HG03108 (cell line): ENCODE measurements around the gene ATXN1.

Experiments used
- ATAC-seq: cut with Tn5 transposase; IDR thresholded peaks from one replicate; pipeline ENCODE4 v1.9.1; 2021; ENCODE audit warnings: moderate library complexity; ENCODE audit not compliant: unreplicated experiment

Gene ATXN1

GRCh38 chr6:16762550-16763477 lies 1.6 kb upstream of the ATXN1 start:
- ATAC-seq: peak; percentile 24

GRCh38 chr6:16762268-16762549 lies 949 bp upstream of the ATXN1 start:
- peak; percentile 0 for ATAC-seq

- peak; percentile 46 for ATAC-seq
Observed at GRCh38 chr6:16761471-16762267, 409 bp upstream of the ATXN1 start.

GRCh38 chr6:16759646-16760515 lies 1.4 kb downstream of the ATXN1 start:
- peak; percentile 28 for ATAC-seq

GRCh38 chr6:16759181-16759645 lies 2.0 kb downstream of the ATXN1 start:
- no peak for ATAC-seq

- no peak for ATAC-seq
Observed at GRCh38 chr6:16758163-16758975, 2.9 kb downstream of the ATXN1 start.

- ATAC-seq: no peak
Observed at GRCh38 chr6:16757332-16757731, 3.9 kb downstream of the ATXN1 start.

GRCh38 chr6:16756660-16757255 lies 4.5 kb downstream of the ATXN1 start:
- ATAC-seq: no peak

GRCh38 chr6:16755544-16755943 lies 5.7 kb downstream of the ATXN1 start:
- ATAC-seq: no peak

GRCh38 chr6:16754876-16755275 lies 6.4 kb downstream of the ATXN1 start:
- no peak for ATAC-seq

GRCh38 chr6:16754274-16754673 lies 7.0 kb downstream of the ATXN1 start:
- no peak for ATAC-seq

- ATAC-seq: no peak
Observed at GRCh38 chr6:16753341-16753740, 7.9 kb downstream of the ATXN1 start.

GRCh38 chr6:16752206-16752866 lies 8.9 kb downstream of the ATXN1 start:
- no peak for ATAC-seq

GRCh38 chr6:16751251-16751946 lies 9.9 kb downstream of the ATXN1 start:
- ATAC-seq: no peak

- no peak for ATAC-seq
Observed at GRCh38 chr6:16750566-16750965, 10.7 kb downstream of the ATXN1 start.

GRCh38 chr6:16749516-16750485 lies 11.5 kb downstream of the ATXN1 start:
- no peak for ATAC-seq

- no peak for ATAC-seq
Observed at GRCh38 chr6:16748025-16748319, 13.3 kb downstream of the ATXN1 start.
